GM21786 (cell line): ENCODE measurements around the gene TPPP2.

ENCODE experiments used
- ATAC-seq: cut with Tn5 transposase; IDR thresholded peaks from one replicate; pipeline ENCODE4 v1.9.1; 2021; ENCODE audit not compliant: unreplicated experiment

TPPP2 gene

DNA sequence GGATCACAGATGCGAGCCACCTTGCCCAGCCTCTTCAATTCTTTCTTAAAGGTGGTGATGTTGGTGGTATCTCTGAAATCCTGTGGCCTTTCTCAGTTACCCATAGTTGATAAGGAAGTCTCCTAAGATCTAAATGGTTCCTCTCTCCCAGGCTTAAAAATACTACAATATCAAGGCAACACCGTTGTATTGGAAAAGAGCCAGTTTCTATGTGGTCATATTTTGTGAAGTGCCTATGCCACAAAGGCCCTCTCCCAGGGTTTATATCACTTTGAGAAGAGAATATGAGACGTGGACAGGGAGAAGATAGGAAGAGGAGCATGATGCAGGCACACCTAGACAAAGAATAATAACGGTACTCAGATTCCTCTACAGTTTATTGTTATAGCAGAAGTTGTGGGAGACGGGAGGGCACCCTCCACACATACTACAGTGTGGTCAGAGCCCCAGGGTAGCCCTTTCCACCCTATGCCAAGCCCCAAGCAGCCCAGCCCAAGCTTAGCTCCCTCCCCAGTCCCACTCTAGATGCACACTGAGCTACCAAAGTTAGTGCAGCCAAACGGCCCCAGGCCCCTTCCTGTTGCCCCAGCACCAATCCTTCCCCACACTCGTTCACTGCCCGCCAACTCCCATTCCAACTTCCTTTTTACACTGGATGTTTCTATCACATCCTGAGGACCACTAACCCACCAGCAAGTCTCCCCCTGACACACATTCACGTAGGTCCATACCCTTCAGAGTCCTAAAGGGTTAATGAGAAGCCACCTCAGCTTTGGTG lies 13.4 kb upstream of the TPPP2 start:
- no peak for ATAC-seq

DNA sequence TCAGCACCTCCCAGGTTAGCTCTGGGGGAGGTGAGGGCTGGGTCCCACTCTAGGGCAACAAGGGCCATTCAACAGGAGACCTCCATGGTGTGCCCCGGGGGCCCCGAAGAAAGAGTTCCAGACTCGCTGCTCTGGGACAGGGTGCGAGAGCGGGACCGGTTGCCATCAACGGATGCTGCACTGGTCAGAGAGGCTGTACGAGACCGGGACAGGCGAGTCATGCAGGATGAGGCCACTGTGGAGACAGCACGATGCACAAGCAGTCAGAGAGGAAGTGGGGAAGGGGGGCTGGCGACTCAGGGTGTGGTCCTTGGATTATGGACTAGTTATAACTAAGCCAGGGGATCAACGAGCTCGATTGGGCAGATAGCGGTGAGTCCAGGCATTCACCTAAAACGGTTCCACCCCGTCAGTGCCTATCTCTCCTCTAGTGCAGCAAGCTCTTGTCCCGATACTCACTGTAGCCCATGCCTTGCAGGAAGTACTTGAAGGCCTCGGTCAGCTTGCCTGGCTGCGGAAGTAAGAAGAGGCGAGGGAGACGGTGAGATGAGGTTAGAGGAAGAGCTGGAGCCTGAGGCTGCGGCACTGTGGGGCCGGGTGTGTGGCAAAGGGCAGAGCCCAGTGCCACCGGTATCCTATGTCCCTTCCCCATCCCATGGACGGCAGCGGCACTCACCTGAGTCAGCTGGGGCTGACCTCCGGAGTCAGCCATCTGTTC lies 12.3 kb upstream of the TPPP2 start:
- ATAC-seq = no peak

DNA sequence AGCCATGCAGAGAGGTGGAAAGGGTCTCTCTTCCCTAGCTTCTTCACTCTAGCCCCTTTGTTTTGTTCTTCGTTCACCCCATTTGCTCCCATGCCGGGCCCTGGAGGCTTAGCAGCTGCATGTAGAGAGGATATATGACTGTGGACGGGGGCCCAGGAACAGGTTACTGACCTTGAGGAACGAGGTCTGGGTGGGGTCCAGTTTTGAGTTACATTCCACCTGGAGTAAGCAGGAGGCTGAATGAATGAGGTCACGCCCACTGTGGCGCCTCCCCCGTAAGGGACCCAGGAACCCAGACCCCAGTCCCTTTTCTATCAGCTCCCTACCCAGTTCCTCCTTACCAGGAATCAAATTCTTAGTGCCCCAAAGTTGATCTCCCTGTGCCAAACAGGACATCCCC lies 11.7 kb upstream of the TPPP2 start:
- no peak for ATAC-seq

DNA sequence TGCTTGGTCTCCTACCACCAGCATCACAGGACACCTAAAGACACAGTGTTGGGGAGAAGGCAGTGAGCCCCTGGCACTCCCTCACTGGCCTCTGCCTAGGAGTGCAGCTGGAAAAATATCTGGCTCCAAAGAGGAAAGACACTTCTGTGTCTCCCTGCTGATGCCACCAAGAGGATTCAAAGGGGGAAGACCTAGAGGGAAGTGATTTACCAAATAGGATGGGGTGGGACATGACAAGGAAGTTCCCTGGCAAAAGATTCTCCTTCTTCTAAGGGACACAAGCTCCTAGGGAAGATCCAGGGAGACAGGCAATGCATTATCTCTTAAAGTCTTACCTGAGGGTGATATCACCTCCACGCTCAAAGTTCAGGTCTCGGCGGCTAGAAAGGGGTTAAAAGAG lies 11.2 kb upstream of the TPPP2 start:
- no peak for ATAC-seq

DNA sequence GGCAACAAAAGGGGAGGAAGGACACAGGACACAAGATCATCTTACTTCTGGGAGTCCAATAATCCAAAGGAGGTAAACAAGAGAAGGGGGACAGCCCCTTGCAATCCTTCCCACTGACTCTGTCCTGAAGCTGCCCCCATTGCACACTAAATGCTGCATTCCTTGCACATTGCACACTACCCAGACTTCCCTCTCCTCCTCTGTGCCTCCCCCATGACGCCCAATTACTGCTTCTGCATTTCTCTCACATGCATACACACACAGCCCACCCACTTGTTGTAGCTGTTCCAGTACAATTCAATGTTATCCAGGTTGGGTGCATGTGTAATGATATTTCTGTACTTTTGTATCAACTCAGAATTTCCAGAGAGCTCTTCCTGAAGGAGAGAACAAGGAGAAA lies 10.7 kb upstream of the TPPP2 start:
- no peak for ATAC-seq

DNA sequence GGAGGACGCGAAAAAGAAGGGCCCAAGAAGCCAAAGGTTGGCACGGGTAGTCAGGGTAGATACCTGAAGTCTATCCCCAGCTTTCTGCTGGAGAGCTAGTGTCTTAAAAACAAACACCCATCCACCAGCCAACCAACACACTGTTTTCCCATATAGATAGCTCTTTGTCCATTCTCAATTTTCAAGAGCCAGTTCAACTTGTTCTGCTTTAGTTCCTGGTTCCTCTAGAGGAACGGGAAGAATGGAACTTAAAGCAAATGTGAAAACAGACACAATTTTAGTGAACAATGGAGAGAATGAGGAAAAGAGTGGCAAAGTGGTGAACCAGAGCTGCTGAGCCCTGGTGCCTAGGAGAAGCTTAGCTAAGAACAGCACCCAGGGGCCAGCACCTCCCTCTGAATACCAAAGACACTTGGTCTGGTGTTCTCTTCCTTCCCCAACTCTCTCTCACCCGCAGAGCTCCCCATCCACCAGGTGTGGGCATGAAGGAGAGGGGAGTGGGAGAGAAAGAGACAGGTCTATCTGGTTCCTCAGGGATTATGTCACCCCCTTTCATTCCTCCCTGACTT lies 9.0 kb upstream of the TPPP2 start:
- ATAC-seq = no peak

DNA sequence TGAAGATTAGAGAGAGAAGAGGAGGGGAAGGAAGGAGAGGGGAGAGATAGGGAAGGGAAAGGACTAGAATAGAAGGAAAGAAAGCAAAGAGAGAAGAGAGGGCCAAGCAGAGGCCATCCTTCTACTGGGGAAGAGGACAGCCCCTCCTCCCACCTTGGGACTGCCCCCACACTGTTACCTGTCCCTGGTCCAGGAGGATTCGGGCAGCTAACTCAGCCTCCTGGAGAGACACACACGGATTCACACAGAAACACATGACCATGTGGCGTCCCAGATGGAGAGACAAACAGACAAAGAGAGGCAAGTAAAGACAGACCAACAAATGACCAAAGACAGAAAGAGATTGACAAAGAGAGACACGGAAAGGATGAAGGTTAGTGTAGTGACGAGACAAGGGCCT lies 7.3 kb upstream of the TPPP2 start:
- ATAC-seq = no peak

DNA sequence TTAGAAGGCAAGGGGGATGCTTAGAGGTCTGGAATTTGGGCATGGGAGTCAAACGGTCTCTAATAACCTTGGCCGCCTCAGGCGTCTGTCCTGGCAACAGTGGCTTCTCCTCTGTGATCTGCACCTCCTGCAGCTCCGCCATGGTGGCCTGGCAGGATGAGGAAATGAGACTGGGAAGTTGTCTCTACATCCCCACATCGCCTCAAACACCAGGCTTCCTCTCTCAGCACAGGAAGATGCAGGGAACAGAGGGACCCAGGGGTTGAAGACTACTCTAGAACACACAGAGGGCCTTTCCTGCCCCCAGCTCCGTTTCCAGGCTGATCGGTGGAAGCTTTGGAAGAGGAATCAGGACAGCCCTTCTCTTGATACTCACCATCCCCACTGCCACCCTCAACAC lies 6.8 kb upstream of the TPPP2 start:
- ATAC-seq = no peak

DNA sequence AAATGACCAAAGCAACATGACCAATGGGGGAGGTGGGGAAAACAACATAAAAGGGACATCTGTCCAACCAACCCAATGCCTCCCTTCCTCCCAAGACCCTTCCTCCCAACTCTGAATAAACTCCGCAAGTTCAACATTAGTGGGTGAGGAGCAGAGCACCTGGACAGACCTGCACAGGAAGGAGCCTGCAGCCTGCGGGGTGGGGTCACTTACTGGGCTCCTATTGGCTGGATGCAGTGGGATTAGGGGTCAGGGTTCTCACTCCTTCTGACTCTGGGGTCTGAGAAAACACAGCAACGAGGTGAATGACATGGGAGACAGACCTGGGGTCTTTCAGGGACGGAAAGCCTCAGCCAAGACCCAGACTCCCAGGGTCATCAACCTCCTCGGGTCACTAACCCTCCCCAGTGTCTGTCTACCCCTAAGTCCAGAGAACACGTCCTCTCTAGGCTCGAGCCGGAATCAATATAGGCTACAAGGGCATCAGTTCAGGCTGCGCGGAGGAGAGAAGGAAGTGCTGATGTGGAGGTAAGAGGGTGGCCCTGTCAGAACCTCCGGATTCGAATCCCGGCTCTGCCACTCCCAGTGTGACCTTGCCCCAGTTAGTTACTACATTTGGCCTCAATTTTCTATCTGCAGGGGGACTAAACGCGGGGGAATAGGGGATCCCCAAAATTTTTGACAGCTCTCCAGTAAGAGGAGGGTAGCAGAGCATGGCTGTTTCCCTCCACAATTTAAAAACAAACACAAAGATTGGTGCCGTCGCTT lies 6.0 kb upstream of the TPPP2 start:
- no peak for ATAC-seq

DNA sequence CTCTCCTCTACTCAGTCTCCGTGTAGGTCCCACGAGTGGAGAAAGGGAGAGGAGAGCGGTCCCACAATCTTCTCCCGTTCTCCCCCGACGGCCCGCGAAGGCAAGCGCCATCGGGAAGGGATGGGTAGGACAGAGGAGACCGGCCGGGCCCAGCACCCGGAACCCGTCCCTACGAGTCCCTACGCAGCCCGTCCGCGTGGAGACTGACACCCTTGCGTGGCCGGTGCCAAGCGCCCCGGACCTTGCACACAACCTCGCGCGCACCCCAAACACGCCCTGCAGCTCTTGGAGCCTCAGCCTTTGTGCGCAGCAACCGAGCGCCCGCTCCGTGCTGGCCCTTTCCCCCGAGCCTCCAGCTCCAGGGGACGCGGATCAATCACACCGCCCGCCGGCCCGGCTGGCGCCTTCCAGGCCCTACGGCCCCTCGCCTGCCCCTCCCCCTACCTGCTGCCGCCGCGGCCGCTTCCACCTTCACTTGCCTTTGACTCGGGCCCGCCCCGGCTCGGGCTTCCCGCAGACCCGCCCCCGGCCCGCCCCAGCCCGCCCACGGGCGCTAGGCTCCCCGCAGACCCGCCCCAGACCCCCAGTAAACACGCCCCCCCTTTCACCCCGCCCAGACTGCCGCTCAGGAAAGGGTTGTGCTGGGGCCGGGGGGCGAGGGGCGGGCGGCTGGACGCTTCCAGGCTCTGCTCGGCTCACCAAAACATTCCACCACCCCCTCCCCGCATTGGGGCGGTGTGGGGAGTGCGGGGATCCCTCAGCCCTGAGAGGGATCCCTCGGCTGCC lies 5.2 kb upstream of the TPPP2 start, which contains the start of gene NDRG2:
NDRG2 (minus strand) TSS at position 477 of the 786 bp plus-strand sequence. CDS start 1,746 bp downstream, outside the sequence.
- no peak for ATAC-seq

DNA sequence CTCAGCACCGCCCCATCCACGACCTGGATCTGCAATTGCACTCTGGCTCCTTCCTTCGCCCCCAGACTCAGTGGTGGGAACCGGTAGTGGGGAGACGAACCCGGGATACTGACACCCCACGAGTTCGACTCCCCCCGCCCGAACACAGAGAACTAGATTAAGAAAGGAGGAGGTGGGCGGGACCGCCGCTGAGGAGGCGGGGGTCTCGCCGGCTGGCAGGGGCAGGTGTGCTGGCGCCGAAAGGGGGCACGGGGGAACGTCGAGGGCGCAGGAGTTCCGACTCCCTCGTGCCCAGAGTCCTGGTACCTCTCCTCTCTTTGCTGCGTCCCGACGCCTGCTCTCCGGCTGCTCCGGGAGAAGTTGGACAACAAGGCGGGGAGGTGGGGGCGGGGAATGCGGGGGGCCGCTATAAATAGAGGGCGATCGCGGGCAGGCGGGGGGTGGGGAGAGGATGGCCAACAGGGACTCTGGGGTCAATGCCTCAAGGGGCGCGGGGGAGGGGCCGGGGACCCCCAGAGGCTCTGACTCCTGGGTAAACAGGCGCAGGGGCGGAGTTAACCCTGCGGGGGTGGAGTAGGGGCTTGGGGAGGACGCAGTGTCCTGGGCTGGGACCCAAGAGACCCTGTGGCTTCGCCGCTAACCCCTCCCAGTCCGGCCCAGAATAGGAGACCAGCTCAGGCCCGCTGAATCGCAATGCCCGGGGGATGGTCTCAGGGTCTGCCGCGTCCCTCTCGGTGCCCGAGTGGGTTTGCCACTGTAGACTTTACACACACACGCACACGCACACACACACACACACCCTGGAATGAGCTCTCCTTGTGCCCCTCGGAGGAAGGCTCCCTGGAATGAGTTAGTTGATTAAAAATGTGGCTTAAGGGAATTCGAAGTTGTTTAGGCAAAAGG lies 4.4 kb upstream of the TPPP2 start:
- ATAC-seq = no peak

DNA sequence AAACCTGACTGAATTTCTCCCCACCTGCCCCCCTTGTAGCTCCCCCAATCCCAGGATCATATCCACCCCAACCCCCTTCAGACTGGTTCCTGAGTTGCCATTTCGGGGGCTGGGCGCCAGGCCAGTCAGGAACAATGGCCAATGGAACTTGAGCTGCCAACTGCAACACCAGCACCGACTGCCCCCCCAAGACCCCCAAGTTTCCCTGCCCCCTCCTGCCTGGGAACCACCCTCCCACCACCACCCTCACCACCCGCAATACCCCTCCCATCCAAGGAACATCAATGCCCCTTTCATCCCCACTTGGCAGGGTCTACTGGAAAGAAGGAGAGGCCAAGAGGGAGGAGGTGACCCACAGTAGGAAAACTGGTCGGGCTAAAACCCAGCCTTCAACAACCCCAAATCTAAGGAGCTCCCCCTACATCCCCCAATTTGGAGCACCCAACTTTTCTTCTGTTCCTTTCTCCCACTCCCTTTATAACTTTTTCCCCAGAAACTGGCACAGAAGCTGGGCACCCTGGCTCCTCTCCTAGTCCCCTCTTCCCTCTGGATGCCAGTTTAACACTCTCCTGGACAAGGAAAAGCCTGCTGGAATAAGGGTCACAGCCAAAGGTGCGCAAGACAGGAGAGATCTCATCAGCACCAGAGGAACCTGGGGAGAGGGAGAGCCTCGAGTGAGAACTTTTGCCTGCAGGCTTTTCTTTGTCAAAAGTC lies 3.6 kb upstream of the TPPP2 start:
- no peak for ATAC-seq

DNA sequence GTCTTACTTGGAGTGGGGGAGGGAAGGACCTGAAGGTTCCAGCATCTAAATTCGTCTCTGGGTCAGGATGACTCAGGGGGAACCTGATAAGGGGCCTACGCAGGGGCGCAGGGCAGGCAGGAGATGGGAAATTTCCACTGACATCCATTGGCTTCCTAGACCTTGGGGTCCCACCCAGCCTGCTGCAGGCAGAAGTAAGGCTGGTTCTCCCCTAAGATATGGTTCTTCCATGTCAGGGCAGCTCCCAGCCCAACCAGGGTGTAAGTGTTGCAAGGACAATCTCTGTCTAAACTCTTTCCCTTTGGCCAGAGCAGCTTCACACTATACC lies 3.1 kb upstream of the TPPP2 start:
- ATAC-seq = no peak

DNA sequence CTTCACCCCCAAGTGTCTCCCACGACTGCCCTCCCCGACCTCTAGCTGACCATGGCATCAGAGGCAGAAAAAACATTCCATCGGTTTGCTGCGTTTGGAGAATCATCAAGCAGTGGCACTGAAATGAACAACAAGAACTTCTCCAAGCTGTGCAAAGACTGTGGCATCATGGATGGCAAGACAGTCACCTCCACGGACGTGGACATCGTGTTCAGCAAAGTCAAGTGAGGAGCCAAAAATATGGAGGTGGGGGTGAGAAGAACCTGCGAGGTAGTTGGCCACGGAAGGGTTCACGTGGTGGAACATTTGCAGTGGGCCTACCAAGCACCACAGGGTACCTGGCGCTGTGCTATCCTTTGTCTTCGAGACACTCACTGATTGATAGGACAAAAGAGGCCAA lies 514 bp downstream of the TPPP2 start:
- no peak for ATAC-seq

DNA sequence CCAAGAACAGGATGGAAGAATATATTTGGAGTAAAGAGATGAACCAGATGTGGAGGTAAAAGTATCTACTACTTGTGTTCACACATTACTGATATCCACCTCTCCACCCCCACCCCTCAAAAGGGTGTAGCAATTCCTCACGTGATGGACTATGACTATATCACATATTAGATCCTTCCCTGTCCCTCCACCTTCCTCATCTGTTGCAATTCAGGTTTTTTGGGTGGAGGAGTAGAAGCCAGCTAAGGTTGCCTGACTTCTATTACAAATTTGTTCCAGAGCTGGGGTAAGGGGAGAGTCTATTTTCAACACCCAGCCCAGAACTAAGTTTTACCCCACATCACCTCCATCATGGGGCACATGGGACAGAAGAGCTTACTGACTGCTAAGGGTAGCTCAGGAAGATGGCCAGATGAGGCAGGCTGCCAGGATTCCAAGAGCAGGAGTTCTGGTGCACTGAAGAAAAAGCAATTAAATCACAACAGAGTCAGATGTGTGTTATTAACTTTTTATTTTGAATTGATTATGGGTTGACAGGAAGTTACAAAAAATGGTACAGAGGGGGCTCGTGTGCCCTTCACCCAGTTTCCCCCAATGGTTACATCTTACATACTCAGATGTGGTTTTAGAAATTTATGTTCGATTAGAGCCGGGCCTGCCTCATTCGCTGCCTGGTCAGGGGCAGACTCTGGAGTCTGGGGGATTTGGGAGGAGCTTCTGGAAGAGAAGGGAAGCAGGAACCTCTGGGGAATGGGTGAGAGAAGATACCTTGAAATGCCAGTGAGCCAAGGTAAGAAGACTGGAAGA lies 2.5 kb downstream of the TPPP2 start:
- no peak for ATAC-seq

DNA sequence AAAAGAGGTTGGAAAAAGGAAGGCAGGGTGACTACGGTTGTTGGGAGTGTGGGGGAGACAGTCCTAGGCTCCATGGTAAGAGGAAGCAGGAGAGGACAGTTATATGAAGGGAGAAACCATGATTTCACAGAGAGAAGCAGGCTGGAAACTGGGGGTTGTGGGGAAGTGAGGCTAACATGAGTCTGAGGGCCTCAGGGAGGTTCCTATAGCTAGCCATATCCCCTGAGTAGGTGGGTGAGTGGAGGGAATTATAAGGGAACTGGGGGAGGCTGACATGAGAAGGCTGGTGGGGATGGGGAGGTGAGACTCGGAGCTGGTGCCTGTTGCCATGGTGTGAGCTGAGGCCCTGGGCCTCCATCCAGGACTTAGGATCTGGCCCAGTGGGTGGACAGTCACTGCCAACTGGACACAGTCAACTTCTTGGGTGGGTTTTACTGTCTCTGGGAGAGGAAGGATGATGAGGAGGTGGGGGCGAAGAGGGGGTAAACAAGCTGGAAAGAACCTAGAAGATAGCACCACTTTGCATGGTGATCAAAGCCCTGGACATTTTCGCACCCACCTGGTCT lies 3.2 kb downstream of the TPPP2 start:
- no peak for ATAC-seq

DNA sequence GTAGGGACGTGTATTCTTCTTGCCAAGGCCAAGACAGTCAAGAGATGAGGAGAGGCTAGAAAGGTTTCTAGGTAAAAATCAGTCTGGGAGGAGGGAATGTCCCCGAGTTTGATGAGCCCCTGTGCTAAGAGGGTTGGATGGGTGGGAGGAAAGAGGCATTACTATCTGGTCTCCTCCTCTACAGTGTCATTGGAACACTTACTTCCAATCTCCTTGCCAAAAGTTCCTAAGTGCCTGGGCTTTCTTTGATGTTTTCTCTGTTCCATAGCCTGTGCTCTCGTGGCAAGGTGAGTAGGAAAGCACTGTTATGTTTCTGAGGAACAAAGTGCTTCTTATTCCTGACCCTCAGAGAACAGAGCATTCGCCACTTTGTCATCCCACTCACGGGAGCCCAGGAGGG lies 4.7 kb downstream of the TPPP2 start, which contains the start of gene RNASE13:
RNASE13 (minus strand) TSS at position 101 of the 400 bp plus-strand sequence. CDS start 519 bp downstream, outside the sequence.
- ATAC-seq = no peak

DNA sequence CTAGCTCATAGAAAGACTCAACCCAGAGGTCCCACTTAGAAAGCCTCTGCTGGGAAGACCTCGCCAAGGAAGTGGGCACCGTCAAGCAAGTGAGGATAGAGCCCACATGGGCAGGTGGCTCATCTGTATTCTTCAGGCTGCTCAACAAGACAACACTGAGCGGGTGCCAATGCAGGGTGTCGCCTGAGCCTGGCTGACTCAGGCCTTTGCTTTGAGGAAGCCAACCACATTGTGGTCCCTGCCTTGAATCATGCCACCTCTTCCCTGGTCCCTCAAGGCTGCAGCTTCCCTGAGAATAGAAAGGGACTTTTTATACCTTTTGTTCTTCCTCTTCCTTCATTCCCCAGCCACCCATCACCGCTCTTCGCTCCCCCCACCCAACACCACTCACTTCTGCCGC lies 6.7 kb downstream of the TPPP2 start:
- ATAC-seq = no peak
